Common myeloid progenitor, CD34-positive (primary cell): ENCODE measurements around the gene FOXO6.

Experiments
- CTCF ChIA-PET: fragments of 350-600 bp; sonication (Branson Sonifier 250); formaldehyde crosslinking; loops from one replicate; lab custom pipeline; 2021; ENCODE audit warnings: antibody characterized with exemption; lab: Charles Lee
- POLR2A ChIA-PET: fragments of 350-600 bp; sonication (Branson Sonifier 250); formaldehyde crosslinking; loops from one replicate; lab custom pipeline; 2021; ENCODE audit warnings: antibody characterized with exemption; lab: Charles Lee
- DNase-seq, 3 donors: peaks; one replicate each; pipeline versions ENCODE4 v3.0.0 to v3.0.0-alpha.2; 2013
- H3K27ac ChIP-seq, 2 experiments: 1 replicate in 1 of 2; 2 replicates in 1 of 2; pipeline ENCODE4 v1.7.0; 2013; ENCODE audit warnings: inconsistent platforms in 2 of 2, low read length in 2 of 2, mild to moderate bottlenecking in 2 of 2, low read depth in 1 of 2, moderate library complexity in 1 of 2; ENCODE audit not compliant: severe bottlenecking in 2 of 2, insufficient read depth in 1 of 2, poor library complexity in 1 of 2
- H3K27me3 ChIP-seq, 5 experiments: replicated peaks in 2 of 5; 1 replicate in 3 of 5; 2 replicates in 2 of 5; pipeline versions ENCODE4 v1.6.1 to v1.7.0; 2013; ENCODE audit warnings: low read length in 4 of 5, mild to moderate bottlenecking in 2 of 5, moderate library complexity in 2 of 5, inconsistent platforms in 1 of 5; ENCODE audit not compliant: insufficient read depth in 5 of 5, control insufficient read depth in 4 of 5
- H3K36me3 ChIP-seq, 4 experiments: 1 replicate in 2 of 4; 2 replicates in 2 of 4; pipeline versions ENCODE4 v1.6.1 to v1.7.0; 2013; ENCODE audit warnings: low read length in 3 of 4, control low read depth in 1 of 4, mild to moderate bottlenecking in 1 of 4; ENCODE audit not compliant: control insufficient read depth in 4 of 4, insufficient read depth in 4 of 4
- H3K4me1 ChIP-seq, 4 experiments: 1 replicate in 3 of 4; 2 replicates in 1 of 4; pipeline versions ENCODE4 v1.6.1 to v1.7.1; 2013; ENCODE audit warnings: low read length in 3 of 4, mild to moderate bottlenecking in 3 of 4, control low read depth in 1 of 4, inconsistent platforms in 1 of 4, moderate library complexity in 1 of 4; ENCODE audit not compliant: control insufficient read depth in 4 of 4, insufficient read depth in 4 of 4; ENCODE audit errors: control extremely low read depth in 1 of 4
- H3K4me3 ChIP-seq, 7 experiments: 1 replicate in 4 of 7; 2 replicates in 3 of 7; pipeline versions ENCODE4 v1.5.1 to v1.7.0; 2013; ENCODE audit warnings: mild to moderate bottlenecking in 7 of 7, low read length in 6 of 7, moderate library complexity in 6 of 7, inconsistent platforms in 2 of 7, low read depth in 2 of 7, control low read depth in 1 of 7; ENCODE audit not compliant: insufficient read depth in 4 of 7, control insufficient read depth in 1 of 7; ENCODE audit errors: extremely low read depth in 1 of 7
- H3K9me3 ChIP-seq, 5 experiments: 1 replicate in 4 of 5; 2 replicates in 1 of 5; pipeline versions ENCODE4 v1.6.1 to v1.7.1; 2013; ENCODE audit warnings: low read length in 4 of 5, mild to moderate bottlenecking in 2 of 5, inconsistent platforms in 1 of 5, low read depth in 1 of 5, moderate library complexity in 1 of 5; ENCODE audit not compliant: control insufficient read depth in 4 of 5, insufficient read depth in 2 of 5; ENCODE audit errors: control extremely low read depth in 1 of 5
- WGBS: methylation state at CpG from one replicate; pipeline ENCODE4 v1.1.5; 2013; ENCODE audit not compliant: insufficient coverage; 5-methylcytosine and 5-hydroxymethylcytosine counted together

The FOXO6 gene

DNA sequence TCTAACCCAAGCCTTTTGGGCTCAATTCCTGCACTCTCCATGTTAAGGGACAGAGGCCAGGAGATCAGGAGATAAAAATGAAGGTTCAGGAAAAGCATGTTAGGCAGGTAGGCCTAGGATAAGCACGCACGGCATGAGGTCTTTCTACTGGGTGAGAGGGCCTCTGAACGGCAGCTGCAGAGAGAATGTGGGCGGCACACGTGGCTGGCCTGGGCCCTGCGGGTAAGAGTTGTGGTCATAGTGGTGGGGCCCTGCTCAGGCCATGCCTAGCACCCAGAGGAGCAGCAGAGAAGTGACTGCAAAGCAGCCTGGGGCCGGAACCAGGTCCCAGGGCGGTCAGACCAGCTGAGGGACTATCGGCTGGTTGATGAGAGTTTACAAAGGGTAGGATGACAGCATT, 7.5 kb upstream of the FOXO6 start:
- peaks cover 0 to 22% (median 18%) of the 10 kb centered on the region in 4 experiments for H3K4me1 ChIP-seq
- H3K27ac ChIP-seq = no peak overlapping the region
- no peak for DNase-seq
- POLR2A ChIA-PET = no interaction called here
- H3K27me3 ChIP-seq = peaks cover 0 to 11% (median 3%) of the 10 kb centered on the region in 5 experiments
- 93% methylated on average over 5 of the region's 9 CpGs for WGBS
- no peaks in the 10 kb centered on the region for H3K9me3 ChIP-seq
- CTCF ChIA-PET = interaction anchor here (1.1 to 2.1 kb wide), 2 partner anchors 46 to 64 kb away, joined by 3 to 7 read pairs; no protein-coding TSS in a partner anchor
- no peaks in the 10 kb centered on the region for H3K36me3 ChIP-seq
- H3K4me3 ChIP-seq = no peak overlapping the region

GRCh38 chr1:41354956-41355355, 6.3 kb upstream of the FOXO6 start:
- ChIA-PET POLR2A (no interaction called here), CTCF (interaction anchor here (0.5 to 2.6 kb wide), 7 partner anchors 7 to 605 kb away, joined by 3 to 8 read pairs (median 4); no protein-coding TSS in a partner anchor)
- Histone ChIP-seq H3K36me3 (no peaks in the 10 kb centered on the region), H3K4me1 (peaks cover 0 to 24% (median 20%) of the 10 kb centered on the region in 4 experiments), H3K27me3 (peaks cover 0 to 12% (median 4%) of the 10 kb centered on the region in 5 experiments), H3K4me3 (no peak overlapping the region), H3K9me3 (no peaks in the 10 kb centered on the region), H3K27ac (no peak overlapping the region)
- WGBS = 100% methylated on average over 2 of the region's 3 CpGs
- no peak for DNase-seq

DNA sequence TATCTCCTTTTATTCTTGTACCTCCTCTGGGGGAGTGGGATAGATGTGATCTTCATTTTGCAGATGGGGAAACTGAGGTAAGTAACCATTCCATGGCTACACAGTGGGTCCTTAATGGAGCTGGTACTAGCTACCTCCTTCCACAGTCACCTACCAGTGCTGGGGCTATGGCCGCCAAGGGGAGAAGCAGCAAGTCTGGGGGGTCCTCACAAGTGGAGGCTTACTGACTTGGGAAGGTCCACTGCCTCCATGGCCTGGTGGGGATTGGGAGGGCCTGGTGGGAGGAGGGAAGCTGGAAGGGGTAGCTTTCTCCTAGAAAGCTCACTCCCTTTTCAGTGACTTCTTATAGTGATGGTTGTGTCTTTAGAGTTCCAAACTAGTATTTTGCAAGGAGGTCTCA, 5.9 kb upstream of the FOXO6 start:
- no peak overlapping the region for H3K27ac ChIP-seq
- no peak for DNase-seq
- no peak overlapping the region for H3K4me3 ChIP-seq
- CTCF ChIA-PET = interaction anchor here (0.5 to 2.6 kb wide), 8 partner anchors 8 to 606 kb away, joined by 3 to 8 read pairs (median 4); no protein-coding TSS in a partner anchor
- WGBS = no CpG with 5 or more reads among the region's 1 CpG
- H3K27me3 ChIP-seq = peaks cover 0 to 16% (median 5%) of the 10 kb centered on the region in 5 experiments
- POLR2A ChIA-PET = no interaction called here
- no peaks in the 10 kb centered on the region for H3K36me3 ChIP-seq
- H3K4me1 ChIP-seq = peaks cover 0 to 25% (median 24%) of the 10 kb centered on the region in 4 experiments
- H3K9me3 ChIP-seq = no peaks in the 10 kb centered on the region

DNA sequence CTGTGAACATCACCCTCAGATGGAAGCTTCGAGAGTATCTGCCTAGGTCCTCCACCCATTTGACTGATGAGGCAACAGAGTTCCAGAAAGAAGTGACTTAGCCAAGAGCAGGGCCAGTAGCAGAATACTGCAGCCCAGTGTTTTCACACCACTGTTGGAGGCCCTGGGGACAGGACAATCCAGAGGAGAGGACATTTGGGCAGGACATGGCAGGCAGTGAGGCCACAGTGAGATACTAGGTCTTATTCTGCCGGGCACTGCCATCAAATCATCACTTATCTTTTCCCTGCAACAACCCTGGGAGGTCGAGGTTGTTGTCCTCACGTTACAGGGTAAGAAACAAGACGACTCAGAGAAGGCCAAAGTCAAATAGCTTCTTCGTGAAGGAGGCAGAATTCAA, 5.5 kb upstream of the FOXO6 start:
- Histone ChIP-seq H3K9me3 (no peaks in the 10 kb centered on the region), H3K36me3 (no peaks in the 10 kb centered on the region), H3K27ac (no peak overlapping the region), H3K27me3 (peaks cover 0 to 17% (median 5%) of the 10 kb centered on the region in 5 experiments), H3K4me3 (no peak overlapping the region), H3K4me1 (peaks cover 1 to 29% (median 28%) of the 10 kb centered on the region in 4 experiments)
- DNase-seq = no peak
- WGBS = 80% methylated on average over 6 of the region's 6 CpGs
- ChIA-PET CTCF (interaction anchor here (0.5 to 2.6 kb wide), 8 partner anchors 8 to 606 kb away, joined by 3 to 8 read pairs (median 4); no protein-coding TSS in a partner anchor), POLR2A (no interaction called here)

GRCh38 chr1:41356752-41357151, 4.5 kb upstream of the FOXO6 start:
- no peaks in the 10 kb centered on the region for H3K36me3 ChIP-seq
- DNase-seq = no peak
- H3K9me3 ChIP-seq = no peaks in the 10 kb centered on the region
- H3K4me3 ChIP-seq = no peak overlapping the region
- 100% methylated on average over 2 of the region's 4 CpGs for WGBS
- no peak overlapping the region for H3K27ac ChIP-seq
- H3K27me3 ChIP-seq = peaks cover 0 to 21% (median 6%) of the 10 kb centered on the region in 5 experiments
- ChIA-PET CTCF (interaction anchor here (1.2 to 2.6 kb wide), 5 partner anchors 9 to 34 kb away, joined by 3 to 8 read pairs (median 5); no protein-coding TSS in a partner anchor), POLR2A (interaction anchor here (1.3 kb wide), 1 partner anchor 15 kb away, joined by 4 read pairs; no protein-coding TSS in a partner anchor)
- H3K4me1 ChIP-seq = peaks cover 2 to 34% (median 33%) of the 10 kb centered on the region in 4 experiments

DNA sequence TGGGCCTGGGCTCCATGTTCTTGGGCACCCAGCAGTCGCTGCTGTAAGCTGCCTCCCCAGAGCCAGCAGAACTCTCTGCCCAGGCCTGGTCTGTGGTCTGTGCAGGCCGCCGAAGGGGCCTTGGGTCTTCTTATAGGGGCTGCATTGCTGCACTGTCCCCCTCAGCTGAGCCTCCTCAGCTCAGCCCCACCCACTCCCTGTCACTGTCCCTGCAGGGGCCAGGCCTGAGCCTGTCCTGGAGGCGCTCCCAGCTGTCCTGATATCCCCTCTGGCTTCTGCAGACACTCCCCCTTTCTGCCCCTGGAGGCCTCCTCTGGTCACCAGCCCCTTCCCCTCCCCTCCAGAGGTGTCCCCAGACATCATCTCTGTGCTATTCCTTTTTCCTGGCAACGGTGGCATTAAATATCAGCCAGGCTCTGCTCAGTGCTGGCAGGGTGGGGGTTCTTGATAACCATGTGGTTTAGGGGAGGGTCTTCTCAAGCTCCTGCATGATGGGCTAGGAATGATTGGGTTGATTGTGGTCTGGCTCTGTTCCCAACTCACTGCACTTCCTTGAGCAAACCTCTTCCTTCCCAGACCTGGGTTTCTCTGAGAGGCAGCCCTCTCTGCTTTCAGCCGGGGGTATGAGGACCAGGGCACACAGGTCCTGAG, 3.7 kb upstream of the FOXO6 start:
- POLR2A ChIA-PET = interaction anchor here (0.5 to 1.3 kb wide), 2 partner anchors 13 to 15 kb away, joined by 3 to 4 read pairs; no protein-coding TSS in a partner anchor
- peak; percentile 85 to 92 (median 89) for DNase-seq
- Histone ChIP-seq H3K27me3 (peaks cover 0 to 29% (median 10%) of the 10 kb centered on the region in 5 experiments), H3K4me3 (peak overlapping the region in 2 of 7 experiments; percentile 22 to 34), H3K27ac (no peak overlapping the region), H3K9me3 (no peaks in the 10 kb centered on the region), H3K36me3 (no peaks in the 10 kb centered on the region), H3K4me1 (peaks cover 2 to 42% (median 39%) of the 10 kb centered on the region in 4 experiments)
- WGBS = 26% methylated on average over 5 of the region's 6 CpGs
- CTCF ChIA-PET = interaction anchor here (1.0 to 2.6 kb wide), 8 partner anchors 10 to 35 kb away, joined by 3 to 8 read pairs (median 4); no protein-coding TSS in a partner anchor
